ENCODE results near the gene TBC1D1.
A peak's percentile ranks its signal among the peaks of the same experiment; 100 is the strongest.

TBC1D1 gene

GRCh38 chr4:38089961-38090360, 199.1 kb downstream of the TBC1D1 start:
- no peak for ATAC-seq
- peak; percentile 36; the same call in 1 of the 2 replicates for TF ChIP-seq ISL1 (CRISPR knock-in tag; IDR thresholded peaks at IDR 0.05)
- TF ChIP-seq POU6F1 (CRISPR knock-in tag; IDR thresholded peaks at IDR 0.05; ENCODE audit: borderline replicate concordance, low read depth) = no peak
- TF ChIP-seq CSDC2 (CRISPR knock-in tag; IDR thresholded peaks at IDR 0.05) = no peak
- TF ChIP-seq PPARA (CRISPR knock-in tag; IDR thresholded peaks at IDR 0.05; ENCODE audit: borderline replicate concordance) = no peak

GRCh38 chr4:38090455-38091246, 199.8 kb downstream of the TBC1D1 start:
- no peak for ATAC-seq
- TF ChIP-seq ARNTL (CRISPR knock-in tag; IDR thresholded peaks at IDR 0.05; ENCODE audit: borderline replicate concordance, low read depth) (no peak), SNAI2 (CRISPR knock-in tag; IDR thresholded peaks at IDR 0.05) (no peak), GLIS3 (CRISPR knock-in tag; IDR thresholded peaks at IDR 0.05) (no peak), ZNF565 (CRISPR knock-in tag; conservative IDR thresholded peaks at IDR 0.05; ENCODE audit: low read depth) (no peak), BACH2 (CRISPR knock-in tag; IDR thresholded peaks at IDR 0.05; ENCODE audit: borderline replicate concordance) (no peak), ZFP3 (CRISPR knock-in tag; IDR thresholded peaks at IDR 0.05) (no peak)

- no peak for TF ChIP-seq ZFP30 (CRISPR knock-in tag; IDR thresholded peaks at IDR 0.05)
- TF ChIP-seq ZNF565 (CRISPR knock-in tag; conservative IDR thresholded peaks at IDR 0.05; ENCODE audit: low read depth) = no peak
- no peak for TF ChIP-seq TOX (CRISPR knock-in tag; IDR thresholded peaks at IDR 0.05; ENCODE audit: borderline replicate concordance)
- no peak for TF ChIP-seq TSHZ2 (CRISPR knock-in tag; IDR thresholded peaks at IDR 0.05)
- no peak for TF ChIP-seq SNAI2 (CRISPR knock-in tag; IDR thresholded peaks at IDR 0.05)
- TF ChIP-seq CSDC2 (CRISPR knock-in tag; IDR thresholded peaks at IDR 0.05) = no peak
- no peak for TF ChIP-seq OSR1 (CRISPR knock-in tag; IDR thresholded peaks at IDR 0.05)
- TF ChIP-seq GLIS3 (CRISPR knock-in tag; IDR thresholded peaks at IDR 0.05) = no peak
- TF ChIP-seq ZC3H10 (CRISPR knock-in tag; IDR thresholded peaks at IDR 0.05) = no peak
- TF ChIP-seq ARNTL (CRISPR knock-in tag; IDR thresholded peaks at IDR 0.05; ENCODE audit: borderline replicate concordance, low read depth) = no peak
- TF ChIP-seq ISL1 (CRISPR knock-in tag; IDR thresholded peaks at IDR 0.05) = no peak
- no peak for TF ChIP-seq CREB5 (CRISPR knock-in tag; IDR thresholded peaks at IDR 0.05; ENCODE audit: low read depth)
- TF ChIP-seq POU6F1 (CRISPR knock-in tag; IDR thresholded peaks at IDR 0.05; ENCODE audit: borderline replicate concordance, low read depth) = no peak
- ATAC-seq = no peak
Measured at GRCh38 chr4:38091636-38092035, 200.8 kb downstream of the TBC1D1 start.

GRCh38 chr4:38092701-38093100, 201.8 kb downstream of the TBC1D1 start:
- no peak for TF ChIP-seq TSHZ2 (CRISPR knock-in tag; IDR thresholded peaks at IDR 0.05)
- no peak for TF ChIP-seq ZFP30 (CRISPR knock-in tag; IDR thresholded peaks at IDR 0.05)
- no peak for TF ChIP-seq SNAI2 (CRISPR knock-in tag; IDR thresholded peaks at IDR 0.05)
- no peak for TF ChIP-seq ZC3H10 (CRISPR knock-in tag; IDR thresholded peaks at IDR 0.05)
- TF ChIP-seq ZNF70 (CRISPR knock-in tag; IDR thresholded peaks at IDR 0.05) = no peak
- ATAC-seq = no peak; the same call in 2 of the 3 replicates
